ENCODE measurements around the gene POLR1F. TPM values are rescaled to one million over a fixed set of nuclear protein-coding genes. Genes with fewer than 3 reads are reported as not detected.

POLR1F gene
- total RNA-seq, 1 experiment from 2014 or later: 20.7 TPM

DNA sequence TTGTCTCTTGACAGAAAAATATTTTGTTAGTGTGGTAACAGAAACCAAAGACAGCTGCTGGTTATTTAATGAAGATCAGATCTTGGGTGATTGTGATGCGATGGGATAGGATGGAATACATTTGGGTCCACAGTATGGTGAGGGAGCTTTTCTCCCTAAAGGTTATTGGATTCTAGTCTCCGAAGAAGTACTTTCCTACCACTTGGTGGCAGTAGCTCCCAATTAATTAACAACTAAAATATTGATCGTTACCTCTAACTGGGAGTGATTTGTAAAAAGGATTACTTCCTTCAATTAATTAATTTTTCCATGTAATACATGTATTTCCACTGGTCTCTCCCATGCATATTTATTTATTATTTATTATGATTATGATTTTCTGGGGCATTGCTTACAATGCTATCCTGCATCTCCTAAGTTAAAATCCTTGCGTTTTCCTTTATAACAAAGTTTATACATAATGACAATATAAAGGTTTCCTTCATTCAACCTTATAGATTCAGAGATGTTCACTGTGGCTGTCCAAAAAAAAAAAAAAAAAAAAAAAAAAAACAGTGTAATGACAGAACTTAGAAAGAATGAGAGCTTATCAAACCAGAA is 39.0 kb upstream of the POLR1F start:
- in situ Hi-C loops (cut with HindIII; ENCODE audit: low pct_unique_long_range_greater_than_20kb, low sequenced_read_pairs): no loop called here

DNA sequence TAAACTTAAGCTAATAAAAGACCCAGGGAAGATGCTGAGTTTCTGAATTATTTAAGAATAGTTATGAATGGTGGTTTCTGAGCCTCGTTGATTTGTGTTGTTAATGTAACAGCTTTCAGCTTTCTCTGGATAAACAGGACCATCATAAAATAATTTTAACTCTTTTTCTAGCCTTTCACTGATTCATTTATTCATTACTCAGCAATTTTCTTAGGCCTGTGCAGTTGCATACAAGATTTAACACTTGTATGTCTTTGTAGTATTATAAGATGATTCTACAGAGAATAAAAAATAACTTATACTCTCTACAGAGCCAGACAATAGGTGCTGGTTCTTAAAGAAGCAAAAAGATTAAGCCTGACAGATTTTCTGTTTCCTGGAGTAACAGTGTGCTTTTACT is 35.2 kb upstream of the POLR1F start:
- in situ Hi-C loops (cut with HindIII; ENCODE audit: low pct_unique_long_range_greater_than_20kb, low sequenced_read_pairs) (no loop called here), intact Hi-C loops (cut with micrococcal nuclease; ENCODE audit: unreplicated experiment) (no loop called here)
- POLR2A ChIA-PET: no interaction called here
- DNase-seq (ENCODE audit: low read depth, low spot score) (no peak), ATAC-seq (no peak)
- Histone ChIP-seq H3K27me3 (ENCODE audit: control insufficient read depth, insufficient read depth, low read length) (peaks cover 5% of the 10 kb centered on the region; the same call in 1 of the 2 replicates), H3K4me1 (ENCODE audit: control insufficient read depth, insufficient read depth, low read length) (no peaks in the 10 kb centered on the region), H3K36me3 (ENCODE audit: control insufficient read depth, insufficient read depth, low read length) (no peaks in the 10 kb centered on the region), H3K9me3 (ENCODE audit: control insufficient read depth, insufficient read depth, low read depth, low read length) (no peaks in the 10 kb centered on the region), H3K4me3 (ENCODE audit: low read depth in 2 of 2, low read length in 2 of 2) (no peak overlapping the region), H3K27ac (ENCODE audit: low read length) (no peak overlapping the region)
- BruUV-seq (replicated peaks): no TSS peak
- CTCF ChIA-PET: no interaction called here
- TF ChIP-seq SIN3A (IDR thresholded peaks at IDR 0.05; ENCODE audit: borderline replicate concordance, insufficient read depth, low read depth, low read length) (no peak), POLR2AphosphoS5 (IDR thresholded peaks at IDR 0.05; ENCODE audit: low read depth, low read length) (no peak), TCF7L2 (IDR thresholded peaks at IDR 0.05; ENCODE audit: low read depth, low read length) (no peak)
- TF ChIP-seq, protein P1, sequence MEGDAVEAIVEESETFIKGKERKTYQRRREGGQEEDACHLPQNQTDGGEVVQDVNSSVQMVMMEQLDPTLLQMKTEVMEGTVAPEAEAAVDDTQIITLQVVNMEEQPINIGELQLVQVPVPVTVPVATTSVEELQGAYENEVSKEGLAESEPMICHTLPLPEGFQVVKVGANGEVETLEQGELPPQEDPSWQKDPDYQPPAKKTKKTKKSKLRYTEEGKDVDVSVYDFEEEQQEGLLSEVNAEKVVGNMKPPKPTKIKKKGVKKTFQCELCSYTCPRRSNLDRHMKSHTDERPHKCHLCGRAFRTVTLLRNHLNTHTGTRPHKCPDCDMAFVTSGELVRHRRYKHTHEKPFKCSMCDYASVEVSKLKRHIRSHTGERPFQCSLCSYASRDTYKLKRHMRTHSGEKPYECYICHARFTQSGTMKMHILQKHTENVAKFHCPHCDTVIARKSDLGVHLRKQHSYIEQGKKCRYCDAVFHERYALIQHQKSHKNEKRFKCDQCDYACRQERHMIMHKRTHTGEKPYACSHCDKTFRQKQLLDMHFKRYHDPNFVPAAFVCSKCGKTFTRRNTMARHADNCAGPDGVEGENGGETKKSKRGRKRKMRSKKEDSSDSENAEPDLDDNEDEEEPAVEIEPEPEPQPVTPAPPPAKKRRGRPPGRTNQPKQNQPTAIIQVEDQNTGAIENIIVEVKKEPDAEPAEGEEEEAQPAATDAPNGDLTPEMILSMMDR (IDR thresholded peaks at IDR 0.05): no peak
- TF ChIP-seq, protein P2, sequence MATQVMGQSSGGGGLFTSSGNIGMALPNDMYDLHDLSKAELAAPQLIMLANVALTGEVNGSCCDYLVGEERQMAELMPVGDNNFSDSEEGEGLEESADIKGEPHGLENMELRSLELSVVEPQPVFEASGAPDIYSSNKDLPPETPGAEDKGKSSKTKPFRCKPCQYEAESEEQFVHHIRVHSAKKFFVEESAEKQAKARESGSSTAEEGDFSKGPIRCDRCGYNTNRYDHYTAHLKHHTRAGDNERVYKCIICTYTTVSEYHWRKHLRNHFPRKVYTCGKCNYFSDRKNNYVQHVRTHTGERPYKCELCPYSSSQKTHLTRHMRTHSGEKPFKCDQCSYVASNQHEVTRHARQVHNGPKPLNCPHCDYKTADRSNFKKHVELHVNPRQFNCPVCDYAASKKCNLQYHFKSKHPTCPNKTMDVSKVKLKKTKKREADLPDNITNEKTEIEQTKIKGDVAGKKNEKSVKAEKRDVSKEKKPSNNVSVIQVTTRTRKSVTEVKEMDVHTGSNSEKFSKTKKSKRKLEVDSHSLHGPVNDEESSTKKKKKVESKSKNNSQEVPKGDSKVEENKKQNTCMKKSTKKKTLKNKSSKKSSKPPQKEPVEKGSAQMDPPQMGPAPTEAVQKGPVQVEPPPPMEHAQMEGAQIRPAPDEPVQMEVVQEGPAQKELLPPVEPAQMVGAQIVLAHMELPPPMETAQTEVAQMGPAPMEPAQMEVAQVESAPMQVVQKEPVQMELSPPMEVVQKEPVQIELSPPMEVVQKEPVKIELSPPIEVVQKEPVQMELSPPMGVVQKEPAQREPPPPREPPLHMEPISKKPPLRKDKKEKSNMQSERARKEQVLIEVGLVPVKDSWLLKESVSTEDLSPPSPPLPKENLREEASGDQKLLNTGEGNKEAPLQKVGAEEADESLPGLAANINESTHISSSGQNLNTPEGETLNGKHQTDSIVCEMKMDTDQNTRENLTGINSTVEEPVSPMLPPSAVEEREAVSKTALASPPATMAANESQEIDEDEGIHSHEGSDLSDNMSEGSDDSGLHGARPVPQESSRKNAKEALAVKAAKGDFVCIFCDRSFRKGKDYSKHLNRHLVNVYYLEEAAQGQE (IDR thresholded peaks at IDR 0.05; ENCODE audit: insufficient read depth in 1 of 2, low read depth in 2 of 2, low read length in 1 of 2): no peak

More for the DNA sequence above, 39.0 kb upstream of the POLR1F start:
- ChIA-PET POLR2A (interaction anchor here (0.6 kb wide), 2 partner anchors 84 to 851 kb away, joined by 3 to 12 read pairs; no protein-coding TSS in a partner anchor), CTCF (interaction anchor here (0.6 to 1.6 kb wide), 12 partner anchors 34 to 1395 kb away, joined by 3 to 16 read pairs (median 6); no protein-coding TSS in a partner anchor)
- H3K36me3 ChIP-seq (ENCODE audit: control insufficient read depth, insufficient read depth, low read length): no peaks in the 10 kb centered on the region
- ATAC-seq (peak; percentile 78), DNase-seq (ENCODE audit: low read depth, low spot score) (peak; percentile 30)
- intact Hi-C loops (cut with micrococcal nuclease; ENCODE audit: unreplicated experiment): loop anchor here (2.0 to 5.0 kb wide), 3 partner anchors 425 to 851 kb away; no protein-coding TSS in a partner anchor
- H3K27ac ChIP-seq (ENCODE audit: low read length): no peak overlapping the region
- TF ChIP-seq, protein P1 (IDR thresholded peaks at IDR 0.05): peak; percentile 76; the same call in 1 of the 2 replicates
- TF ChIP-seq TCF7L2 (IDR thresholded peaks at IDR 0.05; ENCODE audit: low read depth, low read length): no peak
- no peaks in the 10 kb centered on the region for H3K9me3 ChIP-seq (ENCODE audit: control insufficient read depth, insufficient read depth, low read depth, low read length)
- H3K4me3 ChIP-seq (ENCODE audit: low read depth in 2 of 2, low read length in 2 of 2): no peak overlapping the region
- no TSS peak for BruUV-seq (replicated peaks)
- H3K27me3 ChIP-seq (ENCODE audit: control insufficient read depth, insufficient read depth, low read length): 0 out of 2 replicates have a peak, but pooled peaks cover 4% of the 10 kb centered on the region
- no peaks in the 10 kb centered on the region for H3K4me1 ChIP-seq (ENCODE audit: control insufficient read depth, insufficient read depth, low read length)
